ENCODE results near the gene SLC1A2.

- TF ChIP-seq CTCF (IDR thresholded peaks at IDR 0.05; ENCODE audit: insufficient read depth, low read length) (no peak), SPI1 (IDR thresholded peaks at IDR 0.05; ENCODE audit: borderline replicate concordance, low read depth) (no peak), REST (IDR thresholded peaks at IDR 0.05; ENCODE audit: insufficient replicate concordance, low read depth) (no peak)
These were observed 175.6 kb downstream of the SLC1A2 start for GRCh38 chr11:35243774-35244173.
